Measurements from ENCODE around the gene ZNF407.

Gene ZNF407

DNA sequence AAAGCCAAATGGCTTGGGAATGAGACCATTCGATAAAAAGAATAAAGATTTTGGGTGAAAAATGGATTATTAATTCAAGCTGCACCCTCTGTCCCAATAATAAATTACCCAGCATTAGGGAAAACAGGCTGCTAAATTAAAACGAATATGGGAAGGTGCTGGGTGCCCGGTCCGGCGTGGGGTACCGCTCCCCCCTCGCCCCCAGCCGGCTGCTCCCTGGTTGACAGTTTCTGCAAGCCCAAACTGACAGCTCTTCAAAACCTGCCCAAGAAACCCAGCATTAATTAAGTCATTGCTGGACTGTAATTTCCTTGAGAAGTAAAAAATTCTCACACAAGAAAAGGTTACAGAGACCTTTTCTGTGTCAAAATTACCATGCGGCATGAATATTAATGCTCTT lies 512.6 kb downstream of the ZNF407 start:
- DNase-seq, result no peak

- DNase-seq, result no peak
Measured at GRCh38 chr18:75110846-75111415, 513.3 kb downstream of the ZNF407 start.

- DNase-seq, result no peak
Measured at GRCh38 chr18:75111760-75112159, 514.1 kb downstream of the ZNF407 start.

DNA sequence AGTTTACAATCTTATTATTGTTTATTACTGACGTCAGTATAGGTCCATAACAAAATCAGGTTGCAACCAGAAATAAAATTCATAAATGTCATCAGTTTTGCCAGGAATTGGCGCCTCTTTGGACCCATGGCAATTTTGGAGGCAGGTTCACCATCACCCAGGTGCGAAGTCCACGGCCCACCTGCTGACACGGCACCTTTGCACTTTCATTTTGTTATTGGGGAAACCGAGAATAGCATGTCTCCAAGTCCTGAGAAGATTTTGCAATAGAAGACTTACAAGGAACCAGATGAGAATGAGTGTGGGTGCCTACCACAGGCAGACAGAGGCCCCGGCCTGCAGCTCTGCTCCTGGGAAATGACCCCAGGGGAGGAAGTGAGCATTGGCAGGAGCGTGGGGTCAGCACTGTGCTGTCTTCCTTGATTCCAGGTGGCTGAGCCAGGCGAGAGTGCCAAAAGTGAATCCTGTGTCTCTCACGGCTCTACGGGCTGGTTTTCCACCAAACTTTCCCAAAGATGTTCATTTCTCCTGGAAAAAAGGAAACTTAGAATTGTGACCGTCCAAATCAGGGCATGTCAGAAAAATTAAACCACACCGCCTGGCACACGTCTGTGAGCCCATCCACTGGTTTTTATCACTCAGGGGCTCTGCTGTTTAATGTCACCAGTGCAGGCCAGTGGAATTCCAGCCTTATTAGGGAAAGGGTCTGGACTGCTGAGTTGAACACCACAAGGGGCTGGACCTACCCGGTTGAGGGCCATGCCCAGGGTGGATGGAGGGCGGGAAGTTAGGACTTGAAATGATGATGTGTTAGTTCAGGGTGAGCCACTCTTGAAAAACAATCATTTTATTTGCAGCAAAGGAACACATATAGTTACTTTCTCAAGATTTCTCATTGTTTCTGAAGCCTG lies 514.8 kb downstream of the ZNF407 start:
- no peak for DNase-seq

- no peak for DNase-seq
Measured at GRCh38 chr18:75113455-75113854, 515.8 kb downstream of the ZNF407 start.

DNA sequence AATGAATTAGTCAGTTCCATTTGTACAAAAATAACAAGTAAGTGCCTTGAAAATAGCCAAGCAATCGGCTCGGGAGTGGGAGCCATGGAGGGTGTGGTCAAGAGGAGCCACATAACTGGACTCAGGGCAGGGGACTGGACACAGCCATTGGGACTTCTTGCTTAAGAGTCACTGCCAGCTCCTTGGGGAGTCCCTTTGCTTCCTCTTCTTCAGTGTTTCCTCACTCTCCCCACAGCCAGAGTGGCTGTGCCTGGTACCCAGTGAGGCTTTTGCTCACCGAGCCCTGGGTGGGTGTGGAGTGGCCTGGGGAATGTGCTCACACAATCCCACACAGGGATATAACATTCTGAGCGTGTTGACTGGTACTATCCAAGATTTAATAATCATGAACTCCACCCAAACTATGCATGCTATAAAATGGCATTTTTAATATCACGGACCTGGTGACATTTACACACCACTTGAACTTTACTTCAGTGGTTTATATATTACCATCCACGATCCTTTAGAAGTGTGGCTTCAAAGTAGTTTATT lies 516.6 kb downstream of the ZNF407 start:
- no peak for DNase-seq

Measured in NCI-H526 treated with DMSO at 0.1 percent for 48 hours (cell line).